SJCRH30 (cell line): ENCODE measurements around the gene ZSWIM6. TPM values are rescaled to one million over a fixed set of nuclear protein-coding genes. Genes with fewer than 3 reads are reported as not detected.

Experiments used
- DNase-seq, 2 experiments: peaks; one replicate each; pipeline ENCODE4 v3.0.0-alpha.2; 2015 to 2020
- H3K27ac ChIP-seq: fragments of 250-450 bp; sonication (Bioruptor Pico); 2 replicates; pipeline ENCODE4 v1.5.1; 2020; ENCODE audit warnings: mild to moderate bottlenecking, moderate library complexity
- H3K27me3 ChIP-seq: fragments of 250-450 bp; sonication (Bioruptor Pico); 2 replicates; pipeline ENCODE4 v1.5.1; 2020; ENCODE audit warnings: mild to moderate bottlenecking, moderate library complexity
- H3K36me3 ChIP-seq: fragments of 250-450 bp; sonication (Bioruptor Pico); 2 replicates; pipeline ENCODE4 v1.5.1; 2020; ENCODE audit warnings: mild to moderate bottlenecking, moderate library complexity
- H3K4me1 ChIP-seq: fragments of 250-450 bp; sonication (Bioruptor Pico); 2 replicates; pipeline ENCODE4 v1.5.1; 2020; ENCODE audit warnings: mild to moderate bottlenecking, moderate library complexity
- H3K4me3 ChIP-seq: fragments of 250-450 bp; sonication (Bioruptor Pico); 2 replicates; pipeline ENCODE4 v1.5.1; 2020; ENCODE audit warnings: mild to moderate bottlenecking, moderate library complexity
- H3K9me3 ChIP-seq: fragments of 250-450 bp; sonication (Bioruptor Pico); replicated peaks from 2 replicates; pipeline ENCODE4 v1.5.1; 2020; ENCODE audit warnings: mild to moderate bottlenecking, moderate library complexity
- total RNA-seq: library from RNA; depleted of rRNA; stranded (reverse); fragments of >200 nt; shearing (Covaris generic); gene quantifications from 2 replicates; pipeline ENCODE4 v1.2.3, GENCODE V29; 2014; rRNA removed

ZSWIM6 gene
- total RNA-seq, 1 experiment from 2014 or later, result 12.0 TPM

GRCh38 chr5:61595426-61595825 is 263.4 kb downstream of the ZSWIM6 start:
- no peak for DNase-seq
- Histone ChIP-seq H3K4me3 (no peak overlapping the region), H3K36me3 (no peaks in the 10 kb centered on the region), H3K9me3 (no peaks in the 10 kb centered on the region), H3K4me1 (peaks cover 18% of the 10 kb centered on the region), H3K27ac (no peak overlapping the region), H3K27me3 (no peaks in the 10 kb centered on the region)

Other genes starting within 250 kb of the ZSWIM6 start
- gene SMIM15, start 169.8 kb upstream of the ZSWIM6 start, total RNA-seq, result 50.8 and 60.5 TPM in 2 replicates